HepG2 (cell line): ENCODE measurements around the gene RNF13. TPM values are rescaled to one million over a fixed set of nuclear protein-coding genes. Genes with fewer than 3 reads are reported as not detected.

Experiments
- ATF6 ChIP-seq: sonication (generic); formaldehyde crosslinking; conservative IDR thresholded peaks from 2 replicates; pipeline ENCODE4 v1.4.0; 2020; ENCODE audit warnings: missing genetic modification reagents
- ATF7-NPFF ChIP-seq: sonication (generic); formaldehyde crosslinking; IDR thresholded peaks from 2 replicates; pipeline ENCODE4 v1.8.1; 2023; ENCODE audit warnings: mild to moderate bottlenecking, low read depth, missing genetic modification reagents, moderate library complexity
- CC2D1A ChIP-seq: sonication (generic); formaldehyde crosslinking; IDR thresholded peaks from 2 replicates; pipeline ENCODE4 v1.8.1; 2023; ENCODE audit warnings: mild to moderate bottlenecking, missing genetic modification reagents
- E2F5 ChIP-seq: sonication (generic); formaldehyde crosslinking; conservative IDR thresholded peaks from 2 replicates; pipeline ENCODE4 v1.4.0; 2020; ENCODE audit warnings: missing genetic modification reagents
- HOXD1 ChIP-seq: sonication (generic); formaldehyde crosslinking; IDR thresholded peaks from 2 replicates; pipeline ENCODE4 v1.5.0; 2020; ENCODE audit warnings: missing genetic modification reagents
- NFKBIZ ChIP-seq: IDR thresholded peaks from 2 replicates; pipeline ENCODE4 v1.6.1; 2018; ENCODE audit warnings: missing genetic modification reagents, missing compliant biosample characterization
- RBAK ChIP-seq: sonication (generic); formaldehyde crosslinking; IDR thresholded peaks from 2 replicates; pipeline ENCODE4 v1.5.1; 2020; ENCODE audit warnings: mild to moderate bottlenecking, missing genetic modification reagents
- TFDP1 ChIP-seq: IDR thresholded peaks from 2 replicates; pipeline ENCODE4 v1.6.1; 2016; ENCODE audit warnings: missing compliant biosample characterization, missing genetic modification reagents, borderline replicate concordance
- THAP7 ChIP-seq: sonication (generic); formaldehyde crosslinking; IDR thresholded peaks from 2 replicates; pipeline ENCODE4 v1.8.1; 2023; ENCODE audit warnings: mild to moderate bottlenecking, missing genetic modification reagents
- THAP9 ChIP-seq: sonication (generic); formaldehyde crosslinking; IDR thresholded peaks from 2 replicates; pipeline ENCODE4; 2020; ENCODE audit warnings: missing genetic modification reagents, mild to moderate bottlenecking, borderline replicate concordance
- ZNF383 ChIP-seq: sonication (generic); formaldehyde crosslinking; IDR thresholded peaks from 2 replicates; pipeline ENCODE4 v1.4.0; 2020; ENCODE audit warnings: missing genetic modification reagents, mild to moderate bottlenecking, borderline replicate concordance
- ZNF616 ChIP-seq: sonication (generic); formaldehyde crosslinking; IDR thresholded peaks from 2 replicates; pipeline ENCODE4 v1.5.0; 2020; ENCODE audit warnings: low read depth, mild to moderate bottlenecking, missing genetic modification reagents
- ZNF7 ChIP-seq: IDR thresholded peaks from 2 replicates; pipeline ENCODE4 v1.6.1; 2016; ENCODE audit warnings: missing biosample characterization, missing genetic modification reagents
- ZNF773 ChIP-seq: sonication (generic); formaldehyde crosslinking; IDR thresholded peaks from 2 replicates; pipeline ENCODE4 v1.4.0; 2020; ENCODE audit warnings: missing genetic modification reagents, borderline replicate concordance
- polyA plus RNA-seq, 8 experiments: library from polyadenylated mRNA; depleted of rRNA in 3 of 8; stranded (reverse) in 7 of 8; unstranded in 1 of 8; fragments of >200 nt; fragmentation: Illumina TruSeq in 4 of 8; extraction: Trizol in 4 of 8; gene quantifications; 2 replicates each; pipeline versions ENCODE4 v1.2.1 to v1.2.3, GENCODE V29; 2011 to 2016; ENCODE audit warnings: low read depth in 4 of 8, missing spikeins in 1 of 8, mixed read lengths in 1 of 8; ENCODE audit not compliant: insufficient read depth in 1 of 8
- total RNA-seq, 5 experiments: library from RNA; depleted of rRNA; stranded (reverse); fragments of >200 nt; fragmentation: Illumina TruSeq; extraction: Trizol; gene quantifications; 2 replicates each; pipeline ENCODE4 v1.2.3, GENCODE V29; 2016; ENCODE audit warnings: low read depth in 1 of 5
- TF ChIP-seq, protein P1 (sequence below): IDR thresholded peaks from 2 replicates; pipeline ENCODE4 v1.4.0; 2020; ENCODE audit warnings: mild to moderate bottlenecking, missing genetic modification reagents

The RNF13 gene
- total and polyA plus RNA-seq, 2 of the 13 experiments (the other 11 are each of a cell fraction or from before 2014, with no cell fraction given) = 39.8 to 46.0 TPM

- TF ChIP-seq THAP9 (CRISPR knock-in tag) (peak; percentile 66), ZNF773 (CRISPR knock-in tag) (0 out of 2 replicates have a peak, but pooled peaks have one; percentile 8), ZNF383 (no peak), THAP7 (0 out of 2 replicates have a peak, but pooled peaks have one; percentile 55), E2F5 (0 out of 2 replicates have a peak, but pooled peaks have one; percentile 4), CC2D1A (CRISPR knock-in tag) (0 out of 2 replicates have a peak, but pooled peaks have one; percentile 76), HOXD1 (CRISPR knock-in tag) (peak; percentile 40; the same call in 1 of the 2 replicates), ATF7-NPFF (CRISPR knock-in tag) (peak; percentile 33; the same call in 1 of the 2 replicates), ZNF616 (CRISPR knock-in tag) (0 out of 2 replicates have a peak, but pooled peaks have one; percentile 54), NFKBIZ (CRISPR knock-in tag) (no peak), TFDP1 (CRISPR knock-in tag) (peak; percentile 7; the same call in 1 of the 2 replicates), ATF6 (CRISPR knock-in tag) (no peak; the same call in 1 of the 2 replicates), RBAK (CRISPR knock-in tag) (0 out of 2 replicates have a peak, but pooled peaks have one; percentile 21), ZNF7 (CRISPR knock-in tag) (no peak)
- TF ChIP-seq, protein P1, sequence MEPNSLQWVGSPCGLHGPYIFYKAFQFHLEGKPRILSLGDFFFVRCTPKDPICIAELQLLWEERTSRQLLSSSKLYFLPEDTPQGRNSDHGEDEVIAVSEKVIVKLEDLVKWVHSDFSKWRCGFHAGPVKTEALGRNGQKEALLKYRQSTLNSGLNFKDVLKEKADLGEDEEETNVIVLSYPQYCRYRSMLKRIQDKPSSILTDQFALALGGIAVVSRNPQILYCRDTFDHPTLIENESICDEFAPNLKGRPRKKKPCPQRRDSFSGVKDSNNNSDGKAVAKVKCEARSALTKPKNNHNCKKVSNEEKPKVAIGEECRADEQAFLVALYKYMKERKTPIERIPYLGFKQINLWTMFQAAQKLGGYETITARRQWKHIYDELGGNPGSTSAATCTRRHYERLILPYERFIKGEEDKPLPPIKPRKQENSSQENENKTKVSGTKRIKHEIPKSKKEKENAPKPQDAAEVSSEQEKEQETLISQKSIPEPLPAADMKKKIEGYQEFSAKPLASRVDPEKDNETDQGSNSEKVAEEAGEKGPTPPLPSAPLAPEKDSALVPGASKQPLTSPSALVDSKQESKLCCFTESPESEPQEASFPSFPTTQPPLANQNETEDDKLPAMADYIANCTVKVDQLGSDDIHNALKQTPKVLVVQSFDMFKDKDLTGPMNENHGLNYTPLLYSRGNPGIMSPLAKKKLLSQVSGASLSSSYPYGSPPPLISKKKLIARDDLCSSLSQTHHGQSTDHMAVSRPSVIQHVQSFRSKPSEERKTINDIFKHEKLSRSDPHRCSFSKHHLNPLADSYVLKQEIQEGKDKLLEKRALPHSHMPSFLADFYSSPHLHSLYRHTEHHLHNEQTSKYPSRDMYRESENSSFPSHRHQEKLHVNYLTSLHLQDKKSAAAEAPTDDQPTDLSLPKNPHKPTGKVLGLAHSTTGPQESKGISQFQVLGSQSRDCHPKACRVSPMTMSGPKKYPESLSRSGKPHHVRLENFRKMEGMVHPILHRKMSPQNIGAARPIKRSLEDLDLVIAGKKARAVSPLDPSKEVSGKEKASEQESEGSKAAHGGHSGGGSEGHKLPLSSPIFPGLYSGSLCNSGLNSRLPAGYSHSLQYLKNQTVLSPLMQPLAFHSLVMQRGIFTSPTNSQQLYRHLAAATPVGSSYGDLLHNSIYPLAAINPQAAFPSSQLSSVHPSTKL (CRISPR knock-in tag) = 0 out of 2 replicates have a peak, but pooled peaks have one; percentile 16
These were observed at the start of gene RNF13 (continued) for GRCh38 chr3:149812606-149813366.
